NOMO-1 (cell line): ENCODE measurements around the gene ARVCF.

Experiments
- DNase-seq, 2 experiments: peaks; one replicate each; lab custom pipeline; 2025; ENCODE audit not compliant: unreplicated experiment in 2 of 2; lab: John Stamatoyannopoulos, UW

Gene ARVCF

DNA sequence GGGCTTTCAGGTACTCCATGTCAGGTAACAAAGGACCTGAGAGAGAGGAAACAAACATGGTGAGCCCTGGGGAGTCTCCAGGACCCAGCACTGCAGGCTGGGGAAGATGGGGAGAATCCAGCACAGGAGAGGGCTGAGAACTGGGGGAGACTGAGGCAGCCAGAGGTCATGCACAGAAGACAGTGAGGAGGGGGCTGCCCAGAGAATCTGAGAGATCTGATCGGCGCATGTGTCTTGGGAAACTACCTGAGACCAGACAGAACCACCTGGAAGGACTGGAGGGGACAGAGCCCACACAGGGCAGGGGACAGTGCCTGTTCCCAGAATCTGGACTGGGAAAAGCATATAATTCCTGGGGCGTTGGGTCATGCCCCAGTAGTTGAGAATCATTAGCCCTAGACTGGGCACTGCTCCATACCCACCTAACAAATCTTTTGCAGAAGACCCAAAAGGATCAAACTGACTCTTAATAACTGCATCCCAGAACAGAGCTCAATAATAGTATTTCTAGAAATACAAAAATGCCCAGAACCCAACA is 95.0 kb downstream of the ARVCF start:
- no peak for DNase-seq
